ENCODE results near the gene IFNA7. TPM values are rescaled to one million over a fixed set of nuclear protein-coding genes. Genes with fewer than 3 reads are reported as not detected.

Gene IFNA7
- total RNA-seq, 1 experiment from 2014 or later, result not detected

GRCh38 chr9:21233258-21233657, 31.3 kb upstream of the IFNA7 start:
- TF ChIP-seq ZFX (IDR thresholded peaks at IDR 0.05) (no peak), ZNF274 (IDR thresholded peaks at IDR 0.05; ENCODE audit: low read depth, low read length) (no peak), JUND (IDR thresholded peaks at IDR 0.05) (no peak), RAD21 (IDR thresholded peaks at IDR 0.05; ENCODE audit: low read depth) (no peak), TCF7L2 (IDR thresholded peaks at IDR 0.05; ENCODE audit: borderline replicate concordance, extremely low read depth, insufficient read depth, insufficient read length) (no peak), FOSL1 (IDR thresholded peaks at IDR 0.05; ENCODE audit: low read depth) (no peak), CEBPB (IDR thresholded peaks at IDR 0.05; ENCODE audit: low read depth) (no peak), SIN3A (IDR thresholded peaks at IDR 0.05; ENCODE audit: low read depth) (no peak), SP1 (IDR thresholded peaks at IDR 0.05; ENCODE audit: low read depth) (no peak), EGR1 (IDR thresholded peaks at IDR 0.05; ENCODE audit: low read depth) (no peak)
- TF ChIP-seq, protein P1, sequence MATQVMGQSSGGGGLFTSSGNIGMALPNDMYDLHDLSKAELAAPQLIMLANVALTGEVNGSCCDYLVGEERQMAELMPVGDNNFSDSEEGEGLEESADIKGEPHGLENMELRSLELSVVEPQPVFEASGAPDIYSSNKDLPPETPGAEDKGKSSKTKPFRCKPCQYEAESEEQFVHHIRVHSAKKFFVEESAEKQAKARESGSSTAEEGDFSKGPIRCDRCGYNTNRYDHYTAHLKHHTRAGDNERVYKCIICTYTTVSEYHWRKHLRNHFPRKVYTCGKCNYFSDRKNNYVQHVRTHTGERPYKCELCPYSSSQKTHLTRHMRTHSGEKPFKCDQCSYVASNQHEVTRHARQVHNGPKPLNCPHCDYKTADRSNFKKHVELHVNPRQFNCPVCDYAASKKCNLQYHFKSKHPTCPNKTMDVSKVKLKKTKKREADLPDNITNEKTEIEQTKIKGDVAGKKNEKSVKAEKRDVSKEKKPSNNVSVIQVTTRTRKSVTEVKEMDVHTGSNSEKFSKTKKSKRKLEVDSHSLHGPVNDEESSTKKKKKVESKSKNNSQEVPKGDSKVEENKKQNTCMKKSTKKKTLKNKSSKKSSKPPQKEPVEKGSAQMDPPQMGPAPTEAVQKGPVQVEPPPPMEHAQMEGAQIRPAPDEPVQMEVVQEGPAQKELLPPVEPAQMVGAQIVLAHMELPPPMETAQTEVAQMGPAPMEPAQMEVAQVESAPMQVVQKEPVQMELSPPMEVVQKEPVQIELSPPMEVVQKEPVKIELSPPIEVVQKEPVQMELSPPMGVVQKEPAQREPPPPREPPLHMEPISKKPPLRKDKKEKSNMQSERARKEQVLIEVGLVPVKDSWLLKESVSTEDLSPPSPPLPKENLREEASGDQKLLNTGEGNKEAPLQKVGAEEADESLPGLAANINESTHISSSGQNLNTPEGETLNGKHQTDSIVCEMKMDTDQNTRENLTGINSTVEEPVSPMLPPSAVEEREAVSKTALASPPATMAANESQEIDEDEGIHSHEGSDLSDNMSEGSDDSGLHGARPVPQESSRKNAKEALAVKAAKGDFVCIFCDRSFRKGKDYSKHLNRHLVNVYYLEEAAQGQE (IDR thresholded peaks at IDR 0.05; ENCODE audit: low read depth), result no peak
- TF ChIP-seq, protein P2, sequence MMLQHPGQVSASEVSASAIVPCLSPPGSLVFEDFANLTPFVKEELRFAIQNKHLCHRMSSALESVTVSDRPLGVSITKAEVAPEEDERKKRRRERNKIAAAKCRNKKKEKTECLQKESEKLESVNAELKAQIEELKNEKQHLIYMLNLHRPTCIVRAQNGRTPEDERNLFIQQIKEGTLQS (IDR thresholded peaks at IDR 0.05), result no peak

More at GRCh38 chr9:21233258-21233657, 31.3 kb upstream of the IFNA7 start:
- Histone ChIP-seq H3K4me3 (replicated peaks in 1 of 2; ENCODE audit: low read depth in 1 of 2, low read length in 2 of 2) (no peak overlapping the region), H3K9ac (ENCODE audit: low read length) (no peak overlapping the region), H3K4me2 (ENCODE audit: low read length) (no peak overlapping the region), H3K9me2 (ENCODE audit: insufficient read depth) (no peaks in the 10 kb centered on the region), H3K27ac (ENCODE audit: low read depth, low read length) (no peak overlapping the region), H4K20me1 (ENCODE audit: insufficient read depth) (no peaks in the 10 kb centered on the region), H2AFZ (ENCODE audit: low read depth, low read length, poor library complexity, severe bottlenecking) (no peak overlapping the region), H3K4me1 (ENCODE audit: control insufficient read depth in 1 of 2, insufficient read depth in 2 of 2, low read length in 2 of 2) (no peaks in the 10 kb centered on the region), H3K79me2 (ENCODE audit: insufficient read depth, low read length) (no peaks in the 10 kb centered on the region), H3K9me3 (ENCODE audit: control insufficient read depth in 1 of 2, insufficient read depth in 1 of 2, low read depth in 1 of 2, low read length in 2 of 2) (no peaks in the 10 kb centered on the region), H3K36me3 (ENCODE audit: control insufficient read depth in 1 of 2, insufficient read depth in 2 of 2, low read length in 2 of 2) (no peaks in the 10 kb centered on the region), H3K27me3 (ENCODE audit: insufficient read depth, low read length) (no peaks in the 10 kb centered on the region)
- ChIA-PET POLR2A (no interaction called here), CTCF (interaction anchor here (1.6 kb wide), 1 partner anchor 20 kb away, joined by 3 read pairs; no protein-coding TSS in a partner anchor), RAD21 (ENCODE audit: low non-redundant PET in 1 of 2, low total read pairs in 2 of 2, uncharacterized antibody in 2 of 2, unreplicated experiment in 2 of 2) (no interaction called here)
- BruUV-seq (replicated peaks), result no TSS peak
- intact Hi-C loops (cut with micrococcal nuclease), result loop anchor here (10.0 kb wide), 1 partner anchor 562 kb away; no protein-coding TSS in a partner anchor
- DNase-seq (ENCODE audit: low read depth, low spot score), result no peak
- no peak for ATAC-seq

Measured in HCT116 (cell line).